Ishikawa (cell line): ENCODE data around the gene CCDC86.

ENCODE experiments used
- CEBPB ChIP-seq: IDR thresholded peaks from 2 replicates; pipeline ENCODE4 v1.6.1; 2012
- CREB1 ChIP-seq: IDR thresholded peaks from 2 replicates; pipeline ENCODE4 v1.6.1; 2012; ENCODE audit warnings: low read depth
- EGR1 ChIP-seq: IDR thresholded peaks from 2 replicates; pipeline ENCODE4 v1.6.1; 2012
- EP300 ChIP-seq: IDR thresholded peaks from 2 replicates; pipeline ENCODE4 v1.6.1; 2012; ENCODE audit warnings: borderline replicate concordance
- FOXM1 ChIP-seq: IDR thresholded peaks from 2 replicates; pipeline ENCODE4 v1.6.1; 2012; ENCODE audit warnings: low read depth, borderline replicate concordance
- NFIC ChIP-seq: IDR thresholded peaks from 2 replicates; pipeline ENCODE4 v1.6.1; 2012
- RAD21 ChIP-seq: IDR thresholded peaks from 2 replicates; pipeline ENCODE4 v1.6.1; 2012; ENCODE audit warnings: low read depth
- TAF1 ChIP-seq: IDR thresholded peaks from 2 replicates; pipeline ENCODE4 v1.6.1; 2012; ENCODE audit warnings: low read depth, mild to moderate bottlenecking
- TCF12 ChIP-seq: IDR thresholded peaks from 2 replicates; pipeline ENCODE4 v1.6.1; 2012; ENCODE audit warnings: low read depth
- TEAD4 ChIP-seq: IDR thresholded peaks from 2 replicates; pipeline ENCODE4 v1.6.1; 2012
- YY1 ChIP-seq: IDR thresholded peaks from 2 replicates; pipeline ENCODE4 v1.6.1; 2012; ENCODE audit warnings: low read depth
- ZBTB7A ChIP-seq: IDR thresholded peaks from 2 replicates; pipeline ENCODE4 v1.6.1; 2012; ENCODE audit warnings: low read depth
- TF ChIP-seq, protein P1 (sequence below): IDR thresholded peaks from 2 replicates; pipeline ENCODE4 v1.6.1; 2012
- TF ChIP-seq, protein P2 (sequence below): IDR thresholded peaks from 2 replicates; pipeline ENCODE4 v1.6.1; 2012
- TF ChIP-seq, protein P3 (sequence below): IDR thresholded peaks from 2 replicates; pipeline ENCODE4 v1.6.1; 2012; ENCODE audit warnings: low read depth, mild to moderate bottlenecking

The CCDC86 gene

DNA sequence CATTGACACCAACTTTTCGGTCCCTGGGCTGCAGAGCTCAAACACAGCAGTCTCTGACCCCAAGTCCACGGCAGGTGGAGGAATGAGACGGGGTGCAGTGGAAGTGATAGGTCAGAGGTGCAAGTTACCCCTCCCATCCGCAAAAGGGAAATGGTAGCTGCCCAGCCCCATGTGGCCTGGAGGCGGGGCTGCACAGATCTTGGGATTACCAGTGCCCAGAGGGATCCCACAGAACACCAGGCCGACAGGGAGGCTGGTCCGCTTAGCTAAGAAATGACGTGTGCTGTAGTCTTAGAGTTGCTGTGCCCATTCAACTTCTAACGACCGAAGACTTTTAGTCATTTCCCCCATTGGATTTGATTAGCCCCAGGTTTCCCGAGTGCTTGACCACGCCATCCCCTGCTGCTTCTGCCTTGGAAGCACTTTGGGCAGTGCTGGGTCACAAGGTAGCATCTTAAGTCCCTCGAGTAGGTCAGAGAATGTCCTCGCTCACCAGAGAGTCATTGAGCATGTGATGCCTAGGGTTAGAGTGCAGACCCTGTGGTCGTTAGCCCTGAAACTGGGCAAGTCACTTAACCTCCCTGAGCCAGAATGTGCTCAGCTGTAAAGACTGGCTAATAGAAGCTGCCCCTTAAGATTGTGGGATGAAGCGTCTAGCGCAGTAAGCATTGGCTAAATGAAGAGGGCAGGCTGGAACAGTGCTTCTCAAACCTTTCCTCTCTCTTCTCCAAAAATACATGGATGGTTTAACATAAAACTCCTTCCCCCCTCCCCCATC lies 9.6 kb downstream of the CCDC86 start:
- TF ChIP-seq YY1 (no peak), ZBTB7A (no peak), RAD21 (no peak), CREB1 (no peak), NFIC (no peak), CEBPB (no peak), FOXM1 (no peak), TEAD4 (no peak), EP300 (no peak), TCF12 (no peak), EGR1 (no peak), TAF1 (no peak)
- TF ChIP-seq, protein P1, sequence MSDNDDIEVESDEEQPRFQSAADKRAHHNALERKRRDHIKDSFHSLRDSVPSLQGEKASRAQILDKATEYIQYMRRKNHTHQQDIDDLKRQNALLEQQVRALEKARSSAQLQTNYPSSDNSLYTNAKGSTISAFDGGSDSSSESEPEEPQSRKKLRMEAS, result no peak
- TF ChIP-seq, protein P2, sequence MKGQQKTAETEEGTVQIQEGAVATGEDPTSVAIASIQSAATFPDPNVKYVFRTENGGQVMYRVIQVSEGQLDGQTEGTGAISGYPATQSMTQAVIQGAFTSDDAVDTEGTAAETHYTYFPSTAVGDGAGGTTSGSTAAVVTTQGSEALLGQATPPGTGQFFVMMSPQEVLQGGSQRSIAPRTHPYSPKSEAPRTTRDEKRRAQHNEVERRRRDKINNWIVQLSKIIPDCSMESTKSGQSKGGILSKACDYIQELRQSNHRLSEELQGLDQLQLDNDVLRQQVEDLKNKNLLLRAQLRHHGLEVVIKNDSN, result no peak
- TF ChIP-seq, protein P3, sequence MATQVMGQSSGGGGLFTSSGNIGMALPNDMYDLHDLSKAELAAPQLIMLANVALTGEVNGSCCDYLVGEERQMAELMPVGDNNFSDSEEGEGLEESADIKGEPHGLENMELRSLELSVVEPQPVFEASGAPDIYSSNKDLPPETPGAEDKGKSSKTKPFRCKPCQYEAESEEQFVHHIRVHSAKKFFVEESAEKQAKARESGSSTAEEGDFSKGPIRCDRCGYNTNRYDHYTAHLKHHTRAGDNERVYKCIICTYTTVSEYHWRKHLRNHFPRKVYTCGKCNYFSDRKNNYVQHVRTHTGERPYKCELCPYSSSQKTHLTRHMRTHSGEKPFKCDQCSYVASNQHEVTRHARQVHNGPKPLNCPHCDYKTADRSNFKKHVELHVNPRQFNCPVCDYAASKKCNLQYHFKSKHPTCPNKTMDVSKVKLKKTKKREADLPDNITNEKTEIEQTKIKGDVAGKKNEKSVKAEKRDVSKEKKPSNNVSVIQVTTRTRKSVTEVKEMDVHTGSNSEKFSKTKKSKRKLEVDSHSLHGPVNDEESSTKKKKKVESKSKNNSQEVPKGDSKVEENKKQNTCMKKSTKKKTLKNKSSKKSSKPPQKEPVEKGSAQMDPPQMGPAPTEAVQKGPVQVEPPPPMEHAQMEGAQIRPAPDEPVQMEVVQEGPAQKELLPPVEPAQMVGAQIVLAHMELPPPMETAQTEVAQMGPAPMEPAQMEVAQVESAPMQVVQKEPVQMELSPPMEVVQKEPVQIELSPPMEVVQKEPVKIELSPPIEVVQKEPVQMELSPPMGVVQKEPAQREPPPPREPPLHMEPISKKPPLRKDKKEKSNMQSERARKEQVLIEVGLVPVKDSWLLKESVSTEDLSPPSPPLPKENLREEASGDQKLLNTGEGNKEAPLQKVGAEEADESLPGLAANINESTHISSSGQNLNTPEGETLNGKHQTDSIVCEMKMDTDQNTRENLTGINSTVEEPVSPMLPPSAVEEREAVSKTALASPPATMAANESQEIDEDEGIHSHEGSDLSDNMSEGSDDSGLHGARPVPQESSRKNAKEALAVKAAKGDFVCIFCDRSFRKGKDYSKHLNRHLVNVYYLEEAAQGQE, result no peak

DNA sequence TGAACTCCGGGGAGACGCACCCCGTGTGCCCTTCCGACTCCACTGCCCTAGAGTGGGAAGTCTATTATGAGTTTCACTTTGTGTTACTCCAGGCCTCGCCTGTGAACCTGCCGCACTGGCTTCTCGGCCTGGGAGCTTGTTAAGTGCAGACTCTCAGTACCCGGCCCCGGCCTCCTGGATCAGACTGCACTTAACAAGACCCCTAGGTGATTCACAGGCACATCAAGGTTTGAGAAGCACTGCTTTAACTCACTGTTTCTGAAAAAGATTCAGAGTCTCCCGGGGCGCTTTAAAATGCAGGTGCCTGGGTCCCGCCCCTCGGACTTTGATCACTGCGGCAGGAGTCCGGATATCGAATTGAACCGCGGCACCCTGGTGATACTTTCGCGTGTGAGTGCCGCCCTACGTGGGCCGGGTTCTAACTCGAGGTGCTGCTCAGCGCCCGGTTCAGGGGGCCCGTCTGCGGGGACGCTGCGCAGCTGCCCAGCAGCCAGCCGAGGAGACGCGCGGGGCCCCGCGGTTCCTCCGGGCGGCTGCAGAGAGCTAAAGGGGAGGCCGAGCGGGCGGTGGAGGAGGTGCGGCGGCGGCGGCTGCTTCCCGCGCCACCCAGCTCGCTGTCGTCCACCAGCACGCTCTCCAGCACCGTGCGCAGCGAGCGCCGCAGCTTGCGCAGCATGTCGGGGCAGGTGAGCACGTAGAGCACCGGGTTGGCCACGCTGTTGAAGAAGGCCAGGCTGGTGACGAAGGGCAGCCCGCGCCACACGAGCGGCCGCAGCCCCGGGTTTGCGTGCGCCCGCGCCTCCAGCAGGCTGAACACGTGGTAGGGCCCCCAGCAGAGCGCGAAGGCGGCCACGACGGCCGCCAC lies 10.4 kb downstream of the CCDC86 start:
- TF ChIP-seq ZBTB7A, result no peak
- no peak for TF ChIP-seq YY1
- no peak for TF ChIP-seq RAD21
- no peak for TF ChIP-seq NFIC
- TF ChIP-seq EGR1, result no peak
- TF ChIP-seq TCF12, result no peak
- no peak for TF ChIP-seq TEAD4
- TF ChIP-seq, protein P1, result no peak
- TF ChIP-seq, protein P2, result no peak
- TF ChIP-seq CREB1, result no peak
- TF ChIP-seq CEBPB, result no peak
- TF ChIP-seq, protein P3, result no peak
- no peak for TF ChIP-seq TAF1
- no peak for TF ChIP-seq EP300
- no peak for TF ChIP-seq FOXM1

DNA sequence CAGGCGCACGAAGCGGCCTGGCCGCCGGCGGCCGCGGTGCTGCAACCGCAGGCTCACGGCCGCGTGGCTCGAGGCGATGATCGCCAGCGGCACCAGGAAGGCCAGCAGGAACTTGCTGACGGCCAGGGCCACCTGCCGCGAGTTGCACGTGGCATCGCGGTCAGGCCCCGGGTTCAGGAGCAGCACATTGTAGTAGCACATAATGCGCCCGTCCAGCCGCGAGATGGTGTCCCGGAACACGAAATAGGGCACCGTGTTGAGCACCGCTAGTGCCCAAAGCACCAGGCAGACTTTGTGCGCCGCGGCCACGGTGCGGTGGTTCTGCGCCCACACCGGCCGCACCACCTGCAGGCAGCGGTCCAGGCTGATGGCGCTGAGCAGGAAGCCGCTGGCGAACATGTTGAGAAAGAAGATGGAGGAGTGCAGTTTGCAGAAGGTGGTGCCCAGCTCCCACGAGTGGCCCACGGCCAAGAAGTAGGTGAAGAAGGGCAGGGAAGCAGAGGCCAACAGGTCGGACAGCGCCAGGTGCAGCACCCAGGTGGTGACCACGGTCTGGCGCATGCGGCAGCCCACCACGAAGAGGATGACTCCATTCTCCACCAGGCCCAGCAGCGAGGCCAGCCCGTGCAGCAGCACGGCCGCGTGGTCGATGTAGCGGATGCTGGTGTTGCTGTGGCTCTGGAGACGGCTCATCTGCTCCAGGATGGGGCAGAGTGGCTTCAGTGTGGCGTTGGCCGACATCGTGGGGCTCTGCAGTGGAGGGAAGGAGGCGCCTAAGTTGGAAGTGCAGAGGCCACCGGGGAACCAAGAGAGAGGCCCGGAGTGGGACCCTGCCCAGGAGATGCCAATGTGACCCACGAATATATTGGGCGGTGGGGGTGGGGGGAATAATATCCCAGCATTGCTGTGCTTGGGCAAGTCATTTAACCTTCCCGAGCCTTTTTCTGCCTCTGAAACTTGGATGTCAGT lies 11.4 kb downstream of the CCDC86 start:
- no peak for TF ChIP-seq TCF12
- no peak for TF ChIP-seq EGR1
- no peak for TF ChIP-seq TEAD4
- no peak for TF ChIP-seq CEBPB
- TF ChIP-seq NFIC, result no peak
- TF ChIP-seq CREB1, result no peak
- no peak for TF ChIP-seq TAF1
- TF ChIP-seq EP300, result no peak
- TF ChIP-seq RAD21, result no peak
- TF ChIP-seq, protein P1, result no peak
- no peak for TF ChIP-seq FOXM1
- TF ChIP-seq ZBTB7A, result no peak
